Kidney (tissue), 14 donors: ENCODE results near the gene SORCS2. TPM values are rescaled to one million over a fixed set of nuclear protein-coding genes. Genes with fewer than 3 reads are reported as not detected.
A peak's percentile ranks its signal among the peaks of the same experiment; 100 is the strongest.

Source experiments
- DNase-seq, 5 donors: peaks; one replicate each; pipeline ENCODE4 v3.0.0-alpha.2; 2013 to 2020
- FAIRE-seq: peaks from 2 replicates; lab custom pipeline; 2012; peaks lifted over from hg19 to GRCh38; lab: Jason Lieb, UNC
- H3K27ac ChIP-seq, 2 donors: one replicate each; pipeline ENCODE4 v1.7.0; 2013; ENCODE audit warnings: low read depth in 2 of 2, low read length in 2 of 2, inconsistent platforms in 1 of 2
- H3K27me3 ChIP-seq: one replicate; pipeline ENCODE4 v1.7.1; 2013; ENCODE audit warnings: low read length, inconsistent platforms; ENCODE audit not compliant: control insufficient read depth, insufficient read depth
- H3K36me3 ChIP-seq, 3 donors: one replicate each; pipeline versions ENCODE4 v1.7.0 to v1.7.1; 2013; ENCODE audit warnings: low read length in 3 of 3, control low read depth in 1 of 3, inconsistent platforms in 1 of 3; ENCODE audit not compliant: insufficient read depth in 3 of 3, control insufficient read depth in 2 of 3
- H3K4me1 ChIP-seq, 3 donors: one replicate each; pipeline versions ENCODE4 v1.7.0 to v1.7.1; 2013; ENCODE audit warnings: low read length in 3 of 3, inconsistent platforms in 1 of 3, low read depth in 1 of 3; ENCODE audit not compliant: control insufficient read depth in 2 of 3, insufficient read depth in 2 of 3
- H3K4me3 ChIP-seq, 3 donors: one replicate each; pipeline versions ENCODE4 v1.7.0 to v1.8.1; 2013; ENCODE audit warnings: low read length in 3 of 3, control low read depth in 1 of 3, inconsistent platforms in 1 of 3
- H3K9ac ChIP-seq, 3 donors: one replicate each; pipeline versions ENCODE4 v1.7.0 to v1.7.1; 2013; ENCODE audit warnings: low read length in 3 of 3, control low read depth in 1 of 3, inconsistent platforms in 1 of 3
- H3K9me3 ChIP-seq, 3 donors: one replicate each; pipeline versions ENCODE4 v1.7.0 to v1.7.1; 2013; ENCODE audit warnings: low read length in 3 of 3, control low read depth in 1 of 3, inconsistent platforms in 1 of 3; ENCODE audit not compliant: control insufficient read depth in 2 of 3, insufficient read depth in 1 of 3
- intact Hi-C: fragments of 100-400 bp; cut with DNase I; formaldehyde crosslinking; loops from one replicate; pipeline ENCODE4 v1.11.1; 2022
- polyA plus RNA-seq: library from polyadenylated mRNA; stranded (reverse); fragments of 350-450 nt; fragmentation: Illumina TruSeq; extraction: RNeasy Lipid Tissue Mini Kit (QIAGEN cat#74804); gene quantifications from one replicate; pipeline ENCODE4 v1.2.3, GENCODE V29; 2014; ENCODE audit warnings: low read depth, low replicate concordance; ENCODE audit not compliant: insufficient read depth
- total RNA-seq: library from RNA; stranded (reverse); fragmentation: NEBNext Ultra II Directional; extraction: Animal tissue kit (Norgen Biotek cat#: 25700); gene quantifications from one replicate; pipeline ENCODE4 v1.2.1, GENCODE V29; 2021
- TF ChIP-seq, protein P1 (sequence below): IDR thresholded peaks from 3 replicates; pipeline ENCODE4 v1.5.1; 2012; ENCODE audit warnings: mild to moderate bottlenecking, moderate library complexity, borderline replicate concordance; ENCODE audit not compliant: insufficient read depth; ENCODE audit errors: extremely low read depth
- donor health status: control.
- donor health status: control.
- donor health status: control.
- donor health status: control.
- donor health status: control.
- donor health status: DM: yes; HTN: yes; CAD: no.
- donor health status: Normal renal cell carcinoma (clear cell type).

SORCS2 gene
- total and polyA plus RNA-seq, 2 donors from 2014 or later, result 6.1 to 9.1 TPM

DNA sequence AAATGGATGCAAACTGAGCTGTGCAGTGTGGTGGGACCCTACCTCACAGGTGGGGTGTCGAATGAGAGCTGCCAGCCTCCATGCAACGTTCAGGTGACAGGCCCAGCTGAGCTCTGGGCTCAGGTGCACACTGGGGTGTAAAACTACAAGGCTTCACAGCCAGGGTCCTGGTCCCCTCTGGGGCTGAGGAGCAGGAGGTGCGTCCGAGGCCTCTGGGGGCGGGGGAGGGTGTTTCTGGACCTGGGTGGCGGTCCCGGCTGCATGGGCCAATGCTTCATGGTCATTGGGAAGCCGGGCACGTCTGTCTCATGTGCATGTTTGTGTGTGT, 26.5 kb upstream of the SORCS2 start:
- no peaks in the 10 kb centered on the region for H3K9me3 ChIP-seq
- no peak overlapping the region for H3K9ac ChIP-seq
- no peak overlapping the region for H3K27ac ChIP-seq
- H3K4me1 ChIP-seq, result peaks cover 0 to 25% (median 8%) of the 10 kb centered on the region in 3 donors
- FAIRE-seq (no peak), DNase-seq (peak in 1 of 5 donors; percentile 30)
- H3K36me3 ChIP-seq, result no peaks in the 10 kb centered on the region
- H3K4me3 ChIP-seq, result no peak overlapping the region
- no peaks in the 10 kb centered on the region for H3K27me3 ChIP-seq
- intact Hi-C loops, result no loop called here
- TF ChIP-seq, protein P1, sequence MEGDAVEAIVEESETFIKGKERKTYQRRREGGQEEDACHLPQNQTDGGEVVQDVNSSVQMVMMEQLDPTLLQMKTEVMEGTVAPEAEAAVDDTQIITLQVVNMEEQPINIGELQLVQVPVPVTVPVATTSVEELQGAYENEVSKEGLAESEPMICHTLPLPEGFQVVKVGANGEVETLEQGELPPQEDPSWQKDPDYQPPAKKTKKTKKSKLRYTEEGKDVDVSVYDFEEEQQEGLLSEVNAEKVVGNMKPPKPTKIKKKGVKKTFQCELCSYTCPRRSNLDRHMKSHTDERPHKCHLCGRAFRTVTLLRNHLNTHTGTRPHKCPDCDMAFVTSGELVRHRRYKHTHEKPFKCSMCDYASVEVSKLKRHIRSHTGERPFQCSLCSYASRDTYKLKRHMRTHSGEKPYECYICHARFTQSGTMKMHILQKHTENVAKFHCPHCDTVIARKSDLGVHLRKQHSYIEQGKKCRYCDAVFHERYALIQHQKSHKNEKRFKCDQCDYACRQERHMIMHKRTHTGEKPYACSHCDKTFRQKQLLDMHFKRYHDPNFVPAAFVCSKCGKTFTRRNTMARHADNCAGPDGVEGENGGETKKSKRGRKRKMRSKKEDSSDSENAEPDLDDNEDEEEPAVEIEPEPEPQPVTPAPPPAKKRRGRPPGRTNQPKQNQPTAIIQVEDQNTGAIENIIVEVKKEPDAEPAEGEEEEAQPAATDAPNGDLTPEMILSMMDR, result no peak

DNA sequence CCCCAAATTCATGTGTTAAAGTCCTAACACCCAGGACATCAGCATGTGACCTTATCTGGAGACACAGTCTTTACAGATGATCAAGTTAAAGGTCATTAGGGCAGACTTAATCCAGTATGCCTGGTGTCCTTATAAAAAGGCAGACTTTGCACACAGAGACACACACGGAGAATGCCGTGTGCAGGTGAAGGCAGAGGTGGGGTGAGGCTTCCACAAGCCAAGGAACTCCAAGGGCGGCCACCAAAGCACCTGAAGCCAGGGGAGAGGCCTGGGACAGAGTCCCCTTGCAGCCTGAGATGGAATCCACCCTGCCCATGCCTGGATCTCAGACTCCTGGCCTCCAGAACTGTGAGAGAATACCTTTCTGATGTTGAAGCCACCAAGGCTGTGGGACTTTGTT, 26.1 kb upstream of the SORCS2 start:
- peak overlapping the region in 1 of 2 donors; percentile 20 for H3K27ac ChIP-seq
- no peak overlapping the region for H3K4me3 ChIP-seq
- H3K27me3 ChIP-seq, result no peaks in the 10 kb centered on the region
- H3K4me1 ChIP-seq, result peaks cover 0 to 25% (median 8%) of the 10 kb centered on the region in 3 donors
- TF ChIP-seq, protein P1, result no peak
- FAIRE-seq (no peak), DNase-seq (no peak)
- H3K36me3 ChIP-seq, result no peaks in the 10 kb centered on the region
- no peaks in the 10 kb centered on the region for H3K9me3 ChIP-seq
- intact Hi-C loops, result no loop called here
- no peak overlapping the region for H3K9ac ChIP-seq

DNA sequence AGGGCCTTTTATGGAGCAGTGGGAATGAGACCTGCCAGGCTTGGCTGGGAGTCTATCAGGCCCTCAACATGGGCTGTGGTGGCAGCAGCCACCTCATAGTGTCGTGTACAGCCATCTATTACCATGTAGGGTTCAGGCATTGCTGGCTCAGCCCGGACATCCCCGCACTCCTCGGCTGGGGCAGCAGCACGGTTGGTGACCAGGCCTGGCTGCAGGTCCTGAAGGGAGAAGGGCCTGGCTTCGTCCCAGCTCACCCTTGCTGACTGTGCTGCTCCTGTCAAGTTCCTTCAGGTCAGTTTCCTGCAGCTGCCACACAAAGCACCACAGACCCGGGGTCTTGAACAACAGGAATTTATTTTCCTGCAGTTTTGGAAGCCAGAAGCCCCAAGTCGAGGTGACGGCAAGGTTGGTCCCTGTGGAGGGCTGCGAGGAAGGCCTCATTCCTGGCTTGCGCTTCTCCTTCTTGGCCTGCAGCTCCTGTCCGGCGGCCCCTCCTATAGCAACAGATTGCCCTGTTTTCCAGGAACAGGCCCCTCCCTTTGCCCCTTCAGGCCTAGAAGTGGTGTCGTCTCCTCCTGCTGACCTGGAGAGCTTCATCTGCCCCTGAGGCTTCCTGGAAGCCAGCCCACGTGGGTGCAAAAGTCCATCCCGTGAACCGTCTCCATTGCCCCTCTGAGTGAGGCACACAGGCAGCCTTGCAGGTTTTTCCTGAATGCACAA, 25.2 kb upstream of the SORCS2 start:
- no peak overlapping the region for H3K4me3 ChIP-seq
- H3K9me3 ChIP-seq, result no peaks in the 10 kb centered on the region
- H3K27ac ChIP-seq, result peak overlapping the region; percentile 20 to 75
- TF ChIP-seq, protein P1, result no peak
- H3K27me3 ChIP-seq, result no peaks in the 10 kb centered on the region
- no peaks in the 10 kb centered on the region for H3K36me3 ChIP-seq
- DNase-seq (peak in 1 of 5 donors; percentile 50), FAIRE-seq (no peak)
- intact Hi-C loops, result no loop called here
- no peak overlapping the region for H3K9ac ChIP-seq
- H3K4me1 ChIP-seq, result peaks cover 0 to 25% (median 8%) of the 10 kb centered on the region in 3 donors
